Body of pancreas (tissue), 4 donors: ENCODE data around the gene AMPD3.

Experiments used
- CTCF ChIP-seq, 7 experiments: fragments of 450-650 bp in 4 of 7; fragments of 200-600 bp in 3 of 7; sonication (generic) in 3 of 7; IDR thresholded peaks; one replicate each; pipeline ENCODE4 v1.5.1; 2016 to 2019; ENCODE audit warnings: antibody characterized with exemption in 7 of 7
- POLR2A ChIP-seq, 3 donors: fragments of 450-650 bp; IDR thresholded peaks; one replicate each; pipeline ENCODE4 v1.6.1; 2016; ENCODE audit warnings: antibody characterized with exemption in 3 of 3, mild to moderate bottlenecking in 2 of 3

GRCh38 chr11:10410844-10411200, 44.2 kb upstream of the AMPD3 start:
- TF ChIP-seq POLR2A (IDR thresholded peaks at IDR 0.05) (no peak), CTCF (IDR thresholded peaks at IDR 0.05) (no peak)
